Measurements from ENCODE around the gene MED9.

DNA sequence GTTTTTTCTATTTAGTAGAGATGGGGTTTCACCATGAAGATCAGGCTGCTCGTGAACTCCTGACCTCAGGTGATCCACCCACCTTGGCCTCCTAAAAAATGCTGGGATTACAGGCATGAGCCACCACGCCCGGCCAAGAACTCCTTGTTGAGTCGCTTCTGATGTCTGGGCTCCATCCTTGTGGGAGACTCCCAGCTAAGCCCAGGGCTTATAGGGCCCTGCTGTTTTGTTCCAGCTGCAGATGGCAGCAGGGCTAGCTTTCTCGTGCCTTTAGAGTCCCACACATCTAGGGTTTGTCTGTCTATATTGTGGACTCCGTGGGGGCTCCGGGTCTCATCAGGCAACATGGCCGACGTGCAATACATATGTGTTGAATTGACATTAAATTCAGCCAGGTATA is 39.3 kb upstream of the MED9 start:
- TF ChIP-seq, protein P1, sequence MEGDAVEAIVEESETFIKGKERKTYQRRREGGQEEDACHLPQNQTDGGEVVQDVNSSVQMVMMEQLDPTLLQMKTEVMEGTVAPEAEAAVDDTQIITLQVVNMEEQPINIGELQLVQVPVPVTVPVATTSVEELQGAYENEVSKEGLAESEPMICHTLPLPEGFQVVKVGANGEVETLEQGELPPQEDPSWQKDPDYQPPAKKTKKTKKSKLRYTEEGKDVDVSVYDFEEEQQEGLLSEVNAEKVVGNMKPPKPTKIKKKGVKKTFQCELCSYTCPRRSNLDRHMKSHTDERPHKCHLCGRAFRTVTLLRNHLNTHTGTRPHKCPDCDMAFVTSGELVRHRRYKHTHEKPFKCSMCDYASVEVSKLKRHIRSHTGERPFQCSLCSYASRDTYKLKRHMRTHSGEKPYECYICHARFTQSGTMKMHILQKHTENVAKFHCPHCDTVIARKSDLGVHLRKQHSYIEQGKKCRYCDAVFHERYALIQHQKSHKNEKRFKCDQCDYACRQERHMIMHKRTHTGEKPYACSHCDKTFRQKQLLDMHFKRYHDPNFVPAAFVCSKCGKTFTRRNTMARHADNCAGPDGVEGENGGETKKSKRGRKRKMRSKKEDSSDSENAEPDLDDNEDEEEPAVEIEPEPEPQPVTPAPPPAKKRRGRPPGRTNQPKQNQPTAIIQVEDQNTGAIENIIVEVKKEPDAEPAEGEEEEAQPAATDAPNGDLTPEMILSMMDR (IDR thresholded peaks at IDR 0.05), result no peak
- TF ChIP-seq SIN3A (IDR thresholded peaks at IDR 0.05; ENCODE audit: borderline replicate concordance, low read depth, low read length), result no peak
- TF ChIP-seq RFX5 (IDR thresholded peaks at IDR 0.05; ENCODE audit: low read length), result no peak
- TF ChIP-seq, protein P2, sequence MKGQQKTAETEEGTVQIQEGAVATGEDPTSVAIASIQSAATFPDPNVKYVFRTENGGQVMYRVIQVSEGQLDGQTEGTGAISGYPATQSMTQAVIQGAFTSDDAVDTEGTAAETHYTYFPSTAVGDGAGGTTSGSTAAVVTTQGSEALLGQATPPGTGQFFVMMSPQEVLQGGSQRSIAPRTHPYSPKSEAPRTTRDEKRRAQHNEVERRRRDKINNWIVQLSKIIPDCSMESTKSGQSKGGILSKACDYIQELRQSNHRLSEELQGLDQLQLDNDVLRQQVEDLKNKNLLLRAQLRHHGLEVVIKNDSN (IDR thresholded peaks at IDR 0.05; ENCODE audit: borderline replicate concordance, low read depth), result no peak
- TF ChIP-seq ZBTB33 (IDR thresholded peaks at IDR 0.05; ENCODE audit: borderline replicate concordance, low read depth), result no peak
